Natural killer cell (primary cell): ENCODE measurements around the gene C8G. TPM values are rescaled to one million over a fixed set of nuclear protein-coding genes. Genes with fewer than 3 reads are reported as not detected.

Source experiments
- ATAC-seq, 3 donors: fragments of 150-1000 bp in 2 of 3; fragments of 200-7000 bp in 1 of 3; cut with Tn5 transposase; 1 replicate in 1 of 3; 2 replicates in 2 of 3; pipeline ENCODE4 v1.10.0; 2021; ENCODE audit warnings: mild to moderate bottlenecking in 2 of 3, moderate library complexity in 2 of 3
- DNase-seq, 2 donors: peaks; one replicate each; pipeline versions ENCODE4 v3.0.0 to v3.0.0-alpha.2; 2013 to 2021; ENCODE audit warnings: mixed read lengths in 1 of 2
- H3K27ac ChIP-seq: one replicate; pipeline ENCODE4 v1.5.1; 2013; ENCODE audit warnings: mild to moderate bottlenecking, low read length
- H3K27me3 ChIP-seq: one replicate; pipeline ENCODE4 v1.6.1; 2013; ENCODE audit warnings: low read length; ENCODE audit not compliant: control insufficient read depth, insufficient read depth
- H3K36me3 ChIP-seq: one replicate; pipeline ENCODE4 v1.6.1; 2013; ENCODE audit warnings: low read length; ENCODE audit not compliant: control insufficient read depth, insufficient read depth
- H3K4me1 ChIP-seq: one replicate; pipeline ENCODE4 v1.6.1; 2013; ENCODE audit warnings: low read length; ENCODE audit not compliant: control insufficient read depth, insufficient read depth
- H3K4me3 ChIP-seq: one replicate; pipeline ENCODE4 v1.5.1; 2013; ENCODE audit warnings: low read length
- H3K9me3 ChIP-seq: one replicate; pipeline ENCODE4 v1.6.1; 2013; ENCODE audit warnings: low read length; ENCODE audit not compliant: control insufficient read depth, insufficient read depth
- H3K27ac Mint-ChIP-seq, 2 donors: one replicate each; pipeline ENCODE4 v1.8.0; 2022; ENCODE audit warnings: mild to moderate bottlenecking in 2 of 2, mixed read lengths in 2 of 2, moderate library complexity in 1 of 2
- H3K27me3 Mint-ChIP-seq, 2 donors: one replicate each; pipeline ENCODE4 v1.8.0; 2022; ENCODE audit warnings: low read depth in 2 of 2, mixed read lengths in 2 of 2
- H3K36me3 Mint-ChIP-seq: one replicate; pipeline ENCODE4 v1.8.0; 2022; ENCODE audit warnings: mixed read lengths
- H3K4me1 Mint-ChIP-seq, 2 donors: one replicate each; pipeline ENCODE4 v1.8.0; 2022; ENCODE audit warnings: mixed read lengths in 2 of 2
- H3K4me3 Mint-ChIP-seq: one replicate; pipeline ENCODE4 v1.8.0; 2022; ENCODE audit warnings: mild to moderate bottlenecking, moderate library complexity, mixed read lengths
- H3K9me3 Mint-ChIP-seq, 2 donors: one replicate each; pipeline ENCODE4 v1.8.0; 2022; ENCODE audit warnings: mixed read lengths in 2 of 2
- WGBS: methylation state at CpG from one replicate; pipeline ENCODE4 v1.1.7; 2013; ENCODE audit warnings: missing lambda C conversion rate; ENCODE audit not compliant: insufficient coverage; 5-methylcytosine and 5-hydroxymethylcytosine counted together
- intact Hi-C: fragments of 100-400 bp; cut with micrococcal nuclease; formaldehyde crosslinking; loops from one replicate; pipeline ENCODE4 v1.14.2; 2022
- total RNA-seq, 4 donors: library from RNA; stranded (reverse); fragments of 120-200 nt in 1 of 4; gene quantifications; one replicate each; pipeline versions ENCODE4 v1.2.3 to v1.2.4, GENCODE V29; 2013 to 2022
- TF ChIP-seq, protein P1 (sequence below): fragments of 200-600 bp; IDR thresholded peaks from one replicate; pipeline ENCODE4 v1.8.0; 2022; ENCODE audit warnings: antibody characterized with exemption

Gene C8G
- total RNA-seq, 3 donors from 2014 or later (not counting 1 experiment from before 2014, with no cell fraction given): 3.9 to 8.5 (median 7.3) TPM

DNA sequence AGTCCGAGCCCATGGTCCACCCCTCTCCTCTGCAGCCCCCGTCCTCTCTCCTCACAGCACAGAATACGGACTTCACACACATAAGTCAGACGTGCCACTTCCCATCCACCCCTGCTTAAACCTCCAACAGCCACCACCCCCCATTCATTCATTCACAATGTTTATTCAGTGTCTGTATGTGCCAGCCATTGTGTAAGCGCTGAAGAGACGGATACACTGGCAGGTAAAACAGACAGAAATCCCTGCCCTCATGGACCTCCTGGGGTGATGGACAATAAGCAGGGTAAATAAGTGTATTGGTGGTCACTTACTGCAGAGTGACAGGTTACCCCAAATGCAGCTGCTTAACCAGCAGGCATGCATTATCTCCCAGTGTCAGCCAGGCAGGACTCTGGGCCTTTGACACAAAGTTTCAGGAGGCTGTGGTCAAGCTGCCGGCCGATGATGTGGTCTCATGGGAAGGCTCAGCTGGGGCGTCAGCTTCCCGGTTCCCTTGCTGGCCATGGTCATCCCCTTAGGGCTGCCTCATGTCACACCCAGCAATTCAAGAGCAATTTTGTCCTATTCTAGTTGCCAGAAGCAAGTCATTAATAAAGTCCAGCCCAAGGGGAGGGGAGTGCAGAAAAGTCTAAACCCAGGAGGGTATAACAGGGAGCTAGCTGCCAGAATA, 45.3 kb downstream of the C8G start:
- H3K36me3 Mint-ChIP-seq: no peaks in the 10 kb centered on the region
- Histone ChIP-seq H3K36me3 (peaks cover 16% of the 10 kb centered on the region), H3K9me3 (no peaks in the 10 kb centered on the region), H3K4me3 (no peak overlapping the region), H3K27ac (no peak overlapping the region), H3K4me1 (peaks cover 35% of the 10 kb centered on the region), H3K27me3 (peaks cover 2% of the 10 kb centered on the region)
- H3K4me3 Mint-ChIP-seq: peak overlapping the region; percentile 38
- H3K4me1 Mint-ChIP-seq: peaks cover 15 to 41% of the 10 kb centered on the region in 2 donors
- TF ChIP-seq, protein P1, sequence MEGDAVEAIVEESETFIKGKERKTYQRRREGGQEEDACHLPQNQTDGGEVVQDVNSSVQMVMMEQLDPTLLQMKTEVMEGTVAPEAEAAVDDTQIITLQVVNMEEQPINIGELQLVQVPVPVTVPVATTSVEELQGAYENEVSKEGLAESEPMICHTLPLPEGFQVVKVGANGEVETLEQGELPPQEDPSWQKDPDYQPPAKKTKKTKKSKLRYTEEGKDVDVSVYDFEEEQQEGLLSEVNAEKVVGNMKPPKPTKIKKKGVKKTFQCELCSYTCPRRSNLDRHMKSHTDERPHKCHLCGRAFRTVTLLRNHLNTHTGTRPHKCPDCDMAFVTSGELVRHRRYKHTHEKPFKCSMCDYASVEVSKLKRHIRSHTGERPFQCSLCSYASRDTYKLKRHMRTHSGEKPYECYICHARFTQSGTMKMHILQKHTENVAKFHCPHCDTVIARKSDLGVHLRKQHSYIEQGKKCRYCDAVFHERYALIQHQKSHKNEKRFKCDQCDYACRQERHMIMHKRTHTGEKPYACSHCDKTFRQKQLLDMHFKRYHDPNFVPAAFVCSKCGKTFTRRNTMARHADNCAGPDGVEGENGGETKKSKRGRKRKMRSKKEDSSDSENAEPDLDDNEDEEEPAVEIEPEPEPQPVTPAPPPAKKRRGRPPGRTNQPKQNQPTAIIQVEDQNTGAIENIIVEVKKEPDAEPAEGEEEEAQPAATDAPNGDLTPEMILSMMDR: no peak
- 87% methylated on average over 10 of the region's 10 CpGs for WGBS
- intact Hi-C loops: no loop called here
- ATAC-seq (no peak), DNase-seq (no peak)
- peaks cover 0 to 4% of the 10 kb centered on the region in 2 donors for H3K27me3 Mint-ChIP-seq
- H3K9me3 Mint-ChIP-seq: no peaks in the 10 kb centered on the region
- peak overlapping the region; percentile 92 to 96 for H3K27ac Mint-ChIP-seq

DNA sequence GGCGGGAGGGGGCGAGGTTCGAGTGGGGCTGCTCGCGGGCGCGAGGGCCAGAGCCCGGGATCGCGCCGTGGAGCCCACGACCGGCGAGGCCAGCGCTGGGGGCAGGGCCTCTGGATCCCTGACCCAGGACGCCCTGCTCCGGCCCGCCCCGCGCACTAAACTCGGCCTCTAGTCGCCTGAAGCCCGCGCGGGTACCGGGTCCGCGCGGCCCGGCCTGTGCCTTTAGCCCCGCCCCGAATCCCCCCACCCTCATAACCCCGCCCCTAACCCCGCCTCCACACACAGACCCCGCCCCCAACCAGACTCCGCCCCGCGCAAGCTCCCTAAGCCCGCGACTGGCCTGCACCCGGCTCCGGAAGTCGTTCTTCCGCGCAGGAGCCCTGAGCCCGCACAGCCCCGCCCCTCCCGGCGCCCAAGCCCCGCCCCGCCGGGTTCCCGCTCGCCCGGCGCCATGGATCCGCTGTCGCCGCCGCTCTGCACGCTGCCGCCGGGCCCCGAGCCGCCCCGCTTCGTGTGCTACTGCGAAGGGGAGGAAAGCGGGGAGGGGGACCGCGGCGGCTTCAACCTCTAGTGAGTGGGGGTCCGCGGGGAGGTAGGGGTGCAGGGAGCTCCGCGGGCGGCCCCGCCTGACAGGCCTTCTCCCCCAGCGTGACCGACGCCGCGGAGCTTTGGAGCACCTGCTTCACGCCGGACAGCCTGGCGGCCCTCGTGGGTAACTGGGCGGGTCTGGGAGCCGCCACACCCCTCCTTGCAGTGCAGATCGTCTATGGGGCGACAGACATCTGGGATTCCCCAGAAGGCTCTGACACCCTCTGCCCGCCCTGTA, 47.2 kb downstream of the C8G start, which contains the start of gene PAXX:
Gene PAXX (plus strand): TSS at position 430 of the 826 bp plus-strand sequence. CDS start 22 bp downstream, at position 452.
- Mint-ChIP-seq H3K27me3 (peaks cover 0 to 4% of the 10 kb centered on the region in 2 donors), H3K27ac (peak within 1 kb of the TSS; percentile 92 to 96), H3K4me3 (peak within 1 kb of the TSS; percentile 88), H3K36me3 (no peaks in the 10 kb centered on the region), H3K4me1 (peaks cover 15 to 52% of the 10 kb centered on the region in 2 donors), H3K9me3 (no peaks in the 10 kb centered on the region)
- H3K4me3 ChIP-seq: peak within 1 kb of the TSS; percentile 81
- TF ChIP-seq, protein P1: no peak
- peaks cover 53% of the 10 kb centered on the region for H3K4me1 ChIP-seq
- peak within 1 kb of the TSS; percentile 96 for H3K27ac ChIP-seq
- DNase-seq: peak; percentile 92 to 95
- no peaks in the 10 kb centered on the region for H3K9me3 ChIP-seq
- peak; percentile 75 to 91 (median 77) for ATAC-seq
- under 1% methylated on average over 90 of the region's 92 CpGs for WGBS
- intact Hi-C loops: loop anchor here (1.0 to 2.0 kb wide), 3 partner anchors 14 to 110 kb away; no protein-coding TSS in a partner anchor
- peaks cover 2% of the 10 kb centered on the region for H3K27me3 ChIP-seq
- peaks cover 16% of the 10 kb centered on the region for H3K36me3 ChIP-seq

DNA sequence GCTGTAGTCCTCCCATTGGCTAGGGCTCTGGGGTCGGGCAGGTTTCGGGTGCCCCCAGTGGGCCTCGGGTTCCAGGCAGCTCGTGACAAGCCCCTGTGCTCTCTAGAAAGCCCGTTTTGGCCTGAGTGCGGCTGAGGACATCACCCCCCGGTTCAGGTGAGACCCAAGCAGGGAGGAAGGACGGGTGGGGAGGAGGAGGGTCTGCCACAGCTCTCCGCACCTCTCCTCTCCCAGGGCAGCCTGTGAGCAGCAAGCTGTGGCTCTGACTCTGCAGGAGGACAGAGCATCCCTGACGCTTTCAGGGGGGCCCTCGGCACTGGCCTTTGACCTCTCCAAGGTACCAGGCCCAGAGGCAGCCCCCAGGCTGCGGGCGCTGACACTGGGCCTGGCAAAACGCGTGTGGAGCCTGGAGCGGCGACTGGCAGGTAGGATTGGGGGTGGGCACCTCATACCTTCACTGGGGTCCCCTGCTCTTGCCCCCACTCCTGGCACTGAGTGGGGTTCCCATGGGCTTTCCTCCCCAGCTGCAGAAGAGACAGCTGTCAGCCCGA, 47.9 kb downstream of the C8G start:
- WGBS: 34% methylated on average over 18 of the region's 18 CpGs
- Mint-ChIP-seq H3K9me3 (no peaks in the 10 kb centered on the region), H3K4me1 (peaks cover 21 to 58% of the 10 kb centered on the region in 2 donors), H3K27me3 (peaks cover 0 to 2% of the 10 kb centered on the region in 2 donors), H3K36me3 (no peaks in the 10 kb centered on the region), H3K27ac (peak overlapping the region; percentile 92 to 96), H3K4me3 (peak overlapping the region; percentile 88)
- Histone ChIP-seq H3K9me3 (no peaks in the 10 kb centered on the region), H3K27me3 (no peaks in the 10 kb centered on the region), H3K4me1 (peaks cover 60% of the 10 kb centered on the region), H3K27ac (peak overlapping the region; percentile 96), H3K36me3 (peaks cover 16% of the 10 kb centered on the region), H3K4me3 (peak overlapping the region; percentile 81)
- TF ChIP-seq, protein P1: no peak
- no peak for ATAC-seq
- DNase-seq: no peak
- intact Hi-C loops: loop anchor here (1.0 to 2.0 kb wide), 3 partner anchors 15 to 111 kb away; no protein-coding TSS in a partner anchor
